Measurements from ENCODE around the gene RASA1.
A peak's percentile ranks its signal among the peaks of the same experiment; 100 is the strongest.

The RASA1 gene

DNA sequence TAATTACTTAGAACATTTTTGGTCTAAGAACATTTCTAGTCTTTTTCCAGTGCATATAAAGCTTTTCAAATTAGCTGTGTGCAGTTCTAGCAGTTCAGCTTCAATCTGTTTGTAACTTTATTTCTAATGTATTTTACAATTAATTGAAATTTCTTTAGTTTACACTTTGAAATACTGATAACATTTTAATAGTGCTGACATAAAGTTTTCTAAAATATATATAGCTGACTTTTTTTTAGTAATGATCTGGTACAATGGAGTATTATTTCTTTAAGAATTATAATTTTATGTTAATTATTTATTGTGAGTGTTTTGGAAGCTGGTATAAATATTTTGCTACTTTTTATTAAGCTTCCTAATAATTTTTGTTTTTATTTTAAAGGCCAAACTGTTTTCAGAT lies 101.7 kb downstream of the RASA1 start:
- TF ChIP-seq, protein P1, sequence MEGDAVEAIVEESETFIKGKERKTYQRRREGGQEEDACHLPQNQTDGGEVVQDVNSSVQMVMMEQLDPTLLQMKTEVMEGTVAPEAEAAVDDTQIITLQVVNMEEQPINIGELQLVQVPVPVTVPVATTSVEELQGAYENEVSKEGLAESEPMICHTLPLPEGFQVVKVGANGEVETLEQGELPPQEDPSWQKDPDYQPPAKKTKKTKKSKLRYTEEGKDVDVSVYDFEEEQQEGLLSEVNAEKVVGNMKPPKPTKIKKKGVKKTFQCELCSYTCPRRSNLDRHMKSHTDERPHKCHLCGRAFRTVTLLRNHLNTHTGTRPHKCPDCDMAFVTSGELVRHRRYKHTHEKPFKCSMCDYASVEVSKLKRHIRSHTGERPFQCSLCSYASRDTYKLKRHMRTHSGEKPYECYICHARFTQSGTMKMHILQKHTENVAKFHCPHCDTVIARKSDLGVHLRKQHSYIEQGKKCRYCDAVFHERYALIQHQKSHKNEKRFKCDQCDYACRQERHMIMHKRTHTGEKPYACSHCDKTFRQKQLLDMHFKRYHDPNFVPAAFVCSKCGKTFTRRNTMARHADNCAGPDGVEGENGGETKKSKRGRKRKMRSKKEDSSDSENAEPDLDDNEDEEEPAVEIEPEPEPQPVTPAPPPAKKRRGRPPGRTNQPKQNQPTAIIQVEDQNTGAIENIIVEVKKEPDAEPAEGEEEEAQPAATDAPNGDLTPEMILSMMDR (IDR thresholded peaks at IDR 0.05): no peak
- DNase-seq (ENCODE audit: low spot score): no peak
- no peak overlapping the region for H3K27ac ChIP-seq
- H3K4me3 ChIP-seq: no peak overlapping the region

DNA sequence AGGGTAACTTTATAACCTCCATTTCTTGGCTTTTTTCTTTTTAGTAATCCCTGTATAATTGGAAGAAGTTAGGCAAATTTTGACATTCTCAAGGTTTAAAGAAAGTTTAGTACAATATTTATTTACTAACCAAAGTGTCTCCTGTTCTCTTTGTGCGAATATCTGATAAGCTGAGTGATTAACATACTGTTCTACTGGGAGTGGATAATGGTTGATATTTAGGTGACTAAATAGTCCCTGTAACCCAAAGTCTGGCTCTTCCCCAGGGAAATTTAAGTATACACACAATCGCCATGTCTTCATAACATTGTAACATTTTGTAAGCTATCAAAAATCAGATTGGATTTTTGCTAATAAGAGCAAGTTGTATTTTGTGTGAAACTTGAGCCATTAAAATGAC lies 105.0 kb downstream of the RASA1 start:
- TF ChIP-seq, protein P1 (IDR thresholded peaks at IDR 0.05): no peak
- DNase-seq (ENCODE audit: low spot score): no peak
- H3K4me3 ChIP-seq: no peak overlapping the region

DNA sequence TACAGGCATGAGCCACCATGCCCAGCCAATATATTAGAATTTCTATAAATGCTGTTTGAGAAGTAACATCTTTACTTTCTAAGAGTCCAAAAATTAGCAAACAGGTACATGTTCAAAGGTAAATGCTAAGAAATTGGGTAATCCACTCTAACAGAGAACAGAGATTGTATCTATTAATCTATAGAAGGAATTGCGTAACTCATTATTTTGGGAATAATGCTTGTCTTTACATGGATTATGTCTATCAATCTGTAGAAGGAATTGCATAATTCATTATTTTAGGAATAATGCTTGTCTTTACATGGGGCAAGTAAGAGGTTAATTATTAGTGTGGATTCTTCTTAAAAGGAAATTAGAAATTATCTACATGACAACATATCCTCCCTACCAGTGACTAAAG lies 114.5 kb downstream of the RASA1 start:
- TF ChIP-seq, protein P1 (IDR thresholded peaks at IDR 0.05): no peak
- DNase-seq (ENCODE audit: low spot score): no peak
- Histone ChIP-seq H3K27ac (no peak overlapping the region), H3K4me3 (no peak overlapping the region)

More for the DNA sequence above, 105.0 kb downstream of the RASA1 start:
- no peak overlapping the region for H3K27ac ChIP-seq

DNA sequence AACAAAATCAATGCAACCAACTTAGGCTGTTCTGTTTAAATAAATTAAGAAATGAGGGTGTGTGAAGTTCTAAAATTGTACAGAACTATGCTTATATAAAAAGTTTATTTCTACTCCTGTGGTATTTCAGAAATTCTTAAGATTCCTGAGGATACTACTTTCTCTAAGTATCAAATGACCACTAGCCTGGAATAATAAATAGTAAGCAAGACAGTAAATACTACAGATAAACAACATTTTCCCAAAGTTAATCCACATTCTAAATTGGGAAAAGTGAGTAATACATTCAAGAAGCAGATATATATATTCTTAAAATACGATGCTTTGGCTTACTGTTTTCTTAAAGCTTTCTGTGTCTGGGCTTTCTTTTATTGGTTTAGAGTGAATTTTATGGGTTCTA lies 115.5 kb downstream of the RASA1 start:
- no peak for DNase-seq (ENCODE audit: low spot score)
- TF ChIP-seq, protein P1 (IDR thresholded peaks at IDR 0.05): no peak
- Histone ChIP-seq H3K4me3 (no peak overlapping the region), H3K27ac (no peak overlapping the region)

DNA sequence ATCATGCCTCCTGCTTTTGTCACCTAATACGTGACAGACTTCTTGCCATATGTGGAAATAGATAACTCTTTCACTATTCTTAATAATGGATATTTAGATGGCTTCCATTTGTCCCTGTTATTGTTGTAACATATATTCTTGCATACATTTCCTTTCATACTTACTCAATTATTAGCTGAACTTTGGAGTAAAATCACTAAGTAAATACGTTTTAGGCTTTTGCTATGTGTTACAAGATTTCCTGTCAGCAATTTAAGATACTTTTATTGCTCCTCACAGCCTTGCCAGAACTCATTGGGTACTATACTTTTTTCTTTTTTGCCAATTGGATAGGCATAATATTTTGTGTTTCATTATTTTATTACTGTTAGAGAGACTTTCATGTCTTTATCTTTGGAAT lies 118.1 kb downstream of the RASA1 start:
- DNase-seq (ENCODE audit: low spot score): no peak
- Histone ChIP-seq H3K27ac (no peak overlapping the region), H3K4me3 (no peak overlapping the region)
- TF ChIP-seq, protein P1 (IDR thresholded peaks at IDR 0.05): no peak

DNA sequence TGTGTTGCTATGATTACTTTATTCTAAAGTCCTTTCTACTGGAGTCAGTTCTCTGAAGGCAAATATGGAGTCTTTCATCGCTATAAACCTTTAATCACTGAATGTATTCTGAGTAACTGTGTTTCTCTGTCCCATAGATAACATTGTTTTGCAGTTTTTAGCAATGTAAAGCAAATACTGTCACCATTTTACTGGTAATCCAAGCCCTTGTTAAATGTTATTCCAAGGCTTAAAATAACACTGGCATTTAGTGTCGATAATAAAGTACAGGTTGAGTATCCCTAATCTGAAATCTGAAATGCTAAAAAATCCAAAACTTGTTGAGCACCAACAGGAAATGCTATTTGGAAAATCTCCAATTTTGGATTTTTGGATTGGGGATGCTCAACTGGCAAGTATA lies 120.4 kb downstream of the RASA1 start:
- H3K4me3 ChIP-seq: no peak overlapping the region
- no peak for DNase-seq (ENCODE audit: low spot score)
- peak overlapping the region in 1 of 2 donors; percentile 17 for H3K27ac ChIP-seq
- TF ChIP-seq, protein P1 (IDR thresholded peaks at IDR 0.05): no peak

DNA sequence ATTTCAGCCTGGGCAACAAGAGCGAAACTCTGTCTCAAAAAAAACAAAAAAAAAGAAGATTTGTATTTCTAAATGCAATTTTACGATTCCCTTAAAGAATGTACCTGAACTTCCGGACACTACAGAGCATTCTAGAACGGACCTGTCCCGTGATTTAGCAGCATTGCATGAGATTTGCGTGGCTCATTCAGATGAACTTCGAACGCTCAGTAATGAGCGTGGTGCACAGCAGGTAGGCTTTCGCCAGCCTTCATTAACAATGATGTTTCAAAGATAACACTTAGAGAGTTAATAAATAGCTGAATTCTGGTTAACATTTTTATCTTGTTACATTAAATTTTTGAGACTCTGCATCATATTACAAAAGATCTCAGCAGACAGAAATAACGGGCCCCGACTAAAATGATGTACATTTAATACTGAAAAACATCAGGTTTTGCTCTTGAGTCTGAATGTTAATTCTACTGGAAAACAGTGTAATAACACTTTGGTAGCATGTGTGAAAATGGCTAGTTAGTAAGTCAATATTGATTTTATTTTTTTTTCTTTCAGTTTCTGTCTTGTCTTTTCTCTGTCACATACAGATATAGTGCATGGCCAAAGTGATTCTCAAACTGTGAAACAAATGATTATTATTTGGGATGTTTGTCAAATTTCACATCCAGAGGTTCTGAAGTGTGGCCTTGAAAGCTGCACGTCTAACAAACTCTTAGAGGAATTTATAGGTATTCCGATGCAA lies 121.8 kb downstream of the RASA1 start:
- Histone ChIP-seq H3K4me3 (no peak overlapping the region), H3K27ac (no peak overlapping the region)
- no peak for DNase-seq (ENCODE audit: low spot score)
- TF ChIP-seq, protein P1 (IDR thresholded peaks at IDR 0.05): no peak

All from coronary artery (tissue), 2 donors.